Measurements from ENCODE around the gene BEST1.

Gene BEST1

GRCh38 chr11:61950035-61950547, at the start of gene BEST1:
Gene BEST1, plus strand, starts transcription at chr11:61950351. Its CDS starts 1,456 bp downstream, at chr11:61951807.
- Histone ChIP-seq H3K4me1 (ENCODE audit: insufficient read depth, insufficient read length) (peaks cover 7% of the 10 kb centered on the region), H3K9me3 (ENCODE audit: insufficient read depth, low read length) (no peaks in the 10 kb centered on the region), H3K36me3 (ENCODE audit: insufficient read depth, insufficient read length, low read length) (no peaks in the 10 kb centered on the region), H3K9ac (ENCODE audit: insufficient read length, low read depth) (no peak within 1 kb of the TSS), H3K4me3 (ENCODE audit: insufficient read length, low read depth) (no peak within 1 kb of the TSS), H3K27me3 (ENCODE audit: insufficient read depth, insufficient read length) (peaks cover 14% of the 10 kb centered on the region)
- TF ChIP-seq SUZ12 (IDR thresholded peaks at IDR 0.05; ENCODE audit: extremely low read depth, insufficient read depth, insufficient read length) (no peak), ZNF274 (IDR thresholded peaks at IDR 0.05; ENCODE audit: low read depth, low read length) (no peak), YY1 (IDR thresholded peaks at IDR 0.05; ENCODE audit: insufficient read depth, insufficient read length) (no peak)
- DNase-seq (ENCODE audit: low read depth, low spot score): no peak

- no peaks in the 10 kb centered on the region for H3K27me3 ChIP-seq (ENCODE audit: insufficient read depth, insufficient read length)
- no peak for DNase-seq (ENCODE audit: low read depth, low spot score)
- no peaks in the 10 kb centered on the region for H3K36me3 ChIP-seq (ENCODE audit: insufficient read depth, insufficient read length, low read length)
- no peak overlapping the region for H3K4me3 ChIP-seq (ENCODE audit: insufficient read length, low read depth)
- TF ChIP-seq SUZ12 (IDR thresholded peaks at IDR 0.05; ENCODE audit: extremely low read depth, insufficient read depth, insufficient read length): no peak
- H3K4me1 ChIP-seq (ENCODE audit: insufficient read depth, insufficient read length): peaks cover 24% of the 10 kb centered on the region
- no peak overlapping the region for H3K9ac ChIP-seq (ENCODE audit: insufficient read length, low read depth)
- no peaks in the 10 kb centered on the region for H3K9me3 ChIP-seq (ENCODE audit: insufficient read depth, low read length)
Observed at GRCh38 chr11:61901397-61901796, 48.8 kb upstream of the BEST1 start.

GRCh38 chr11:61902313-61902712, 47.8 kb upstream of the BEST1 start:
- Histone ChIP-seq H3K4me3 (ENCODE audit: insufficient read length, low read depth) (no peak overlapping the region), H3K4me1 (ENCODE audit: insufficient read depth, insufficient read length) (peaks cover 18% of the 10 kb centered on the region), H3K36me3 (ENCODE audit: insufficient read depth, insufficient read length, low read length) (no peaks in the 10 kb centered on the region), H3K9me3 (ENCODE audit: insufficient read depth, low read length) (no peaks in the 10 kb centered on the region), H3K9ac (ENCODE audit: insufficient read length, low read depth) (no peak overlapping the region), H3K27me3 (ENCODE audit: insufficient read depth, insufficient read length) (no peaks in the 10 kb centered on the region)
- DNase-seq (ENCODE audit: low read depth, low spot score): no peak
- TF ChIP-seq SUZ12 (IDR thresholded peaks at IDR 0.05; ENCODE audit: extremely low read depth, insufficient read depth, insufficient read length) (no peak), ZNF274 (IDR thresholded peaks at IDR 0.05; ENCODE audit: low read depth, low read length) (no peak), YY1 (IDR thresholded peaks at IDR 0.05; ENCODE audit: insufficient read depth, insufficient read length) (no peak)

GRCh38 chr11:61903845-61904244, 46.3 kb upstream of the BEST1 start:
- no peak overlapping the region for H3K9ac ChIP-seq (ENCODE audit: insufficient read length, low read depth)
- TF ChIP-seq ZNF274 (IDR thresholded peaks at IDR 0.05; ENCODE audit: low read depth, low read length): no peak
- TF ChIP-seq SUZ12 (IDR thresholded peaks at IDR 0.05; ENCODE audit: extremely low read depth, insufficient read depth, insufficient read length): no peak
- no peak for TF ChIP-seq YY1 (IDR thresholded peaks at IDR 0.05; ENCODE audit: insufficient read depth, insufficient read length)
- no peaks in the 10 kb centered on the region for H3K9me3 ChIP-seq (ENCODE audit: insufficient read depth, low read length)
- H3K36me3 ChIP-seq (ENCODE audit: insufficient read depth, insufficient read length, low read length): no peaks in the 10 kb centered on the region
- DNase-seq (ENCODE audit: low read depth, low spot score): no peak
- no peaks in the 10 kb centered on the region for H3K27me3 ChIP-seq (ENCODE audit: insufficient read depth, insufficient read length)
- no peak overlapping the region for H3K4me3 ChIP-seq (ENCODE audit: insufficient read length, low read depth)
- H3K4me1 ChIP-seq (ENCODE audit: insufficient read depth, insufficient read length): peaks cover 26% of the 10 kb centered on the region

GRCh38 chr11:61904539-61905048, 45.6 kb upstream of the BEST1 start:
- Histone ChIP-seq H3K4me3 (ENCODE audit: insufficient read length, low read depth) (no peak overlapping the region), H3K9me3 (ENCODE audit: insufficient read depth, low read length) (no peaks in the 10 kb centered on the region), H3K27me3 (ENCODE audit: insufficient read depth, insufficient read length) (no peaks in the 10 kb centered on the region), H3K9ac (ENCODE audit: insufficient read length, low read depth) (peak overlapping the region; percentile 50), H3K36me3 (ENCODE audit: insufficient read depth, insufficient read length, low read length) (no peaks in the 10 kb centered on the region), H3K4me1 (ENCODE audit: insufficient read depth, insufficient read length) (peaks cover 29% of the 10 kb centered on the region)
- DNase-seq (ENCODE audit: low read depth, low spot score): no peak
- TF ChIP-seq SUZ12 (IDR thresholded peaks at IDR 0.05; ENCODE audit: extremely low read depth, insufficient read depth, insufficient read length): no peak
- no peak for TF ChIP-seq ZNF274 (IDR thresholded peaks at IDR 0.05; ENCODE audit: low read depth, low read length)
- no peak for TF ChIP-seq YY1 (IDR thresholded peaks at IDR 0.05; ENCODE audit: insufficient read depth, insufficient read length)

GRCh38 chr11:61905067-61905696, 45.0 kb upstream of the BEST1 start:
- no peaks in the 10 kb centered on the region for H3K27me3 ChIP-seq (ENCODE audit: insufficient read depth, insufficient read length)
- TF ChIP-seq SUZ12 (IDR thresholded peaks at IDR 0.05; ENCODE audit: extremely low read depth, insufficient read depth, insufficient read length) (no peak), YY1 (IDR thresholded peaks at IDR 0.05; ENCODE audit: insufficient read depth, insufficient read length) (no peak), ZNF274 (IDR thresholded peaks at IDR 0.05; ENCODE audit: low read depth, low read length) (no peak)
- no peak for DNase-seq (ENCODE audit: low read depth, low spot score)
- H3K4me3 ChIP-seq (ENCODE audit: insufficient read length, low read depth): no peak overlapping the region
- H3K36me3 ChIP-seq (ENCODE audit: insufficient read depth, insufficient read length, low read length): no peaks in the 10 kb centered on the region
- H3K9me3 ChIP-seq (ENCODE audit: insufficient read depth, low read length): no peaks in the 10 kb centered on the region
- peak overlapping the region; percentile 24 for H3K9ac ChIP-seq (ENCODE audit: insufficient read length, low read depth)
- H3K4me1 ChIP-seq (ENCODE audit: insufficient read depth, insufficient read length): peaks cover 30% of the 10 kb centered on the region

- no peaks in the 10 kb centered on the region for H3K9me3 ChIP-seq (ENCODE audit: insufficient read depth, low read length)
- H3K9ac ChIP-seq (ENCODE audit: insufficient read length, low read depth): no peak overlapping the region
- H3K36me3 ChIP-seq (ENCODE audit: insufficient read depth, insufficient read length, low read length): no peaks in the 10 kb centered on the region
Observed at GRCh38 chr11:61905801-61906521, 44.2 kb upstream of the BEST1 start.

More at GRCh38 chr11:61905801-61906521, 44.2 kb upstream of the BEST1 start:
- TF ChIP-seq YY1 (IDR thresholded peaks at IDR 0.05; ENCODE audit: insufficient read depth, insufficient read length): no peak
- TF ChIP-seq ZNF274 (IDR thresholded peaks at IDR 0.05; ENCODE audit: low read depth, low read length): no peak
- no peak for TF ChIP-seq SUZ12 (IDR thresholded peaks at IDR 0.05; ENCODE audit: extremely low read depth, insufficient read depth, insufficient read length)
- DNase-seq (ENCODE audit: low read depth, low spot score): no peak
- Histone ChIP-seq H3K27me3 (ENCODE audit: insufficient read depth, insufficient read length) (no peaks in the 10 kb centered on the region), H3K4me3 (ENCODE audit: insufficient read length, low read depth) (no peak overlapping the region), H3K4me1 (ENCODE audit: insufficient read depth, insufficient read length) (peaks cover 33% of the 10 kb centered on the region)

Measured in NT2/D1 (cell line).